HG03378 (cell line): ENCODE results near the gene HOXD1.

Source experiments
- ATAC-seq: cut with Tn5 transposase; IDR thresholded peaks from one replicate; pipeline ENCODE4 v1.9.1; 2021; ENCODE audit warnings: mild to moderate bottlenecking, moderate library complexity; ENCODE audit not compliant: unreplicated experiment

The HOXD1 gene

DNA sequence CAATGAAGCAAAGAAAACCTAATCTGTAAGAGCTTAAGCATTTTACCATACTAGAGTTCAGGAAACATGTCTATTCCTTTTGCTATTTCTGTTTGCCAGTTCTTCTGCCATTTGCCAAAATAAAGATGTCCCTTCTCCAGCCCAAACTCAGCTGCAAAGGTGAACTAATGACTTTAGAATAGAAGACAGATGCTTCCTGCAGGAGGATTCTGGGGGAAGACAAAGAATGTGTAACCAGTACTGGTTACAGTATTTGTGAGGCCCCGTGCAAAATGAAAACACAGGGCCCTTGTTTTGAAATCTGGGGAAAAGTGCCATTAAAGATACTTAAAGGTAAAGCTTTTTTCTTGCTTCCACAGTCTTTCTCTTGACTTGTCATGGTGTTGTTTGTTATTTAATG, 46.5 kb downstream of the HOXD1 start:
- no peak for ATAC-seq

GRCh38 chr2:176237456-176237855, 49.0 kb downstream of the HOXD1 start:
- ATAC-seq: no peak

- no peak for ATAC-seq
Observed at GRCh38 chr2:176239031-176239430, 50.6 kb downstream of the HOXD1 start.

GRCh38 chr2:176240301-176240700, 51.8 kb downstream of the HOXD1 start:
- no peak for ATAC-seq
